ENCODE measurements around the gene UBE2M.
"Not testable (repeated sequence)": the region's sequence is repeated elsewhere in the genome, so short reads cannot be mapped to it uniquely, and the experiment has no call there.

The UBE2M gene

DNA sequence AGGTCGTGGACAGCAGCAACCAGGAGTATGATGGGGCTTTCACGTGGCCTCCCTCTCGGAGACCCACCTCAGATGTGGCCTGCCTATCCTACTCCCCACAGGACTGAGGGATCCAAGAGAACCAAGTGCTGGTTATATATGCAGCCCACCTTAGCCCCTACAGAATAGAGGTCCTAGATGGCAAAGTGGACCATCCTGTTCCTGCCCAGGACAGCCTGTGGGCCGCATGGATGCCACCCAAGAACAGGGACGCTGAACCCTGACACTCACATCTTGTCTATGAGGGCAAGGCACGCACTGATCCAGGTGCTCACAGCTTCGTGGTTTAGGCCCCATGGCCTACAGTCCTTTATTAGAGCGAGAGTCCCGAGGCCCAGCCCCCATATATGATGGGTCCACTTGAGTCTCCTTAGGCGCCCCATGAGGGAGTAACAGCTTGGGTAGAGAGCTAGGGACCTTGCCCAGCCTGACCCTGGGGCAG, 45.2 kb downstream of the UBE2M start:
- DNase-seq (ENCODE audit: low spot score): no peak

- no peak for DNase-seq (ENCODE audit: low spot score)
These were observed 46.8 kb downstream of the UBE2M start, which contains the start of gene SLC27A5 for GRCh38 chr19:58511353-58512208. SLC27A5 (minus strand) TSS chr19:58511992; CDS start chr19:58511955, 37 bp downstream.

DNA sequence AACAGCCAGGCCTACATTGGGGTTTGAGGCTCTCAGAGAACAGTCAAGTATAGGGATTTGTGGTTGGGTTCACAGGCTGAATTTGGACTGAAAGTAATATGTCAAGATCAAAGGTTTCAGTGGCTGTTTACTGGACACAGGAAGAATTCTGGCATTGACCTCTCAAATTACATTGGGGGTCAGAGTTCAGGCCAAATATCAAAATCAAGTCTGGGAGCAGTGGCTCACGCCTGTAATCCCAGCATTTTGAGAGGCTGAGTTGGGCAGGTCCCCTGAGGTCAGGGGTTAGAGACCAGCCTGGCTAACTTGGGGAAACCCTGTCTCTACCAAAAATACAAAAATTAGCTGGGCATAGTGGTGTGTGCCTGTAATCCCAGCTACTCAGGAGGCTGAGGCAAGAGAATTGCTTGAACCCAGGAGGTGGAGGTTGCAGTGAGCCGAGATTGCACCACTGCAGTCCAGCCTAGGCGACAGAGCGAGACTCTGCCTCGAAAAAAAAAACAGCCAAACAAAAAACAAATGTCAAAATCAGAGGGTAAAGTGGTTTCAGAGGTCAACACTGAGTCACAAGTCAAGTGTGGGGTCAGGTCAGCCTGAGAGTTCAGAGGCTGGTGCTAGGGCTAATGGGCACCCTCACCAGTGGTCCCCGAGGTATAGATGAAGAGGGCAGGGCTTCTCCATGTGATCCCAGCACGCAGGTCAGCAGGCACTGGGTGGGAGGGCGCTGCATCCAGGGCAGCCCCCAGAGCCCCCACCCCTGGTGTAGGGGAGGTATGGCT, 48.1 kb downstream of the UBE2M start:
- DNase-seq (ENCODE audit: low spot score): no peak

DNA sequence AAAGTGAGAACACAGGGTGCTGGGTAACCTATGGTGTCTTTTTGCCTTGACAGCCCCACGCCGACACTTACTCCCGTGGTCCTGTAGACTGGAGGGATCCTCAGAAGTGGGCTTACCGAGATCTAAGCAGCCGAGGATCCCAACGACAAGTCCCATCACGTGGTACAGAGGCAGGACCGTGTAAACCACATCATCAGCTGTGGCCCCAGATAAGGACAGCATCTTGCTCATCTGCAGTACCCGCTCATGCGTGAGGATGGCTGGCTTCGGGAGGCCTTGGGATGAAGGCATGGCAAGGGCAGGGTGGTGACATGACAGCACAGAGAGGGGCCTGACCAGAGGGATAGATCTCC, 48.7 kb downstream of the UBE2M start:
- DNase-seq (ENCODE audit: low spot score): no peak

DNA sequence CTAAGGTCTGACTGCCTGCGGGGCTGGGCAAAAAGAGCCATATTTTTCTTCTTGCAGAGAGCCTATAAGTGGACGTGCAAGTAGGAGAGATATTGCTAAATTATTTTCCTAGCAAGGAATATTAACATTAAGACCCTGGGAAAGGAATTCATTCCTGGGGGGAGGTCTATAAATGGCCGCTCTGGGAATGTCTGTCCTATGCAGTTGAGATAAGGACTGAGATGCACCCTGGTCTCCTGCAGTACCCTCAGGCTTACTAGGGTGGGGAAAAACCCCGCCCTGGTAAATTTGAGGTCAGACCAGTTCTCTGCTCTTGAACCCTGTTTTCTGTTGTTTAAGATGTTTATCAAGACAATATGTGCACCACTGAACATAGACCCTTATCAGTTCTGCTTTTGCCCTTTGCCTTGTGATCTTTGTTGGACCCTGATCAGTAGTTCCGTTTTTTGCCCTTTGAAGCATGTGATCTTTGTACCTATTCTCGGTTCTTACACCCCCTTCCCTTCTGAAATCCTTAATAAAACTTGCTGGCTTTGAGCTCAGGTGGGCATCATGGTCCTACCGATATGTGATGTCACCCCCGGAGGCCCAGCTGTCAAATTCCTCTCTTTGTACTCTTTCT, 50.7 kb downstream of the UBE2M start:
- DNase-seq (ENCODE audit: low spot score): not testable (repeated sequence)

Data from NAMALWA (cell line).